Thyroid gland (tissue), 4 donors: ENCODE measurements around the gene MYO16.

Experiments
- POLR2A ChIP-seq, 2 donors: fragments of 450-650 bp; IDR thresholded peaks; one replicate each; pipeline ENCODE4 v1.6.1; 2017; ENCODE audit warnings: antibody characterized with exemption in 2 of 2, mild to moderate bottlenecking in 2 of 2, moderate library complexity in 1 of 2
- TF ChIP-seq, protein P1 (sequence below), 6 experiments: fragments of 200-600 bp in 3 of 6; fragments of 450-650 bp in 3 of 6; sonication (generic) in 3 of 6; IDR thresholded peaks; one replicate each; pipeline ENCODE4 v1.5.1; 2016 to 2019; ENCODE audit warnings: antibody characterized with exemption in 6 of 6, mild to moderate bottlenecking in 2 of 6, inconsistent platforms in 1 of 6, moderate library complexity in 1 of 6

DNA sequence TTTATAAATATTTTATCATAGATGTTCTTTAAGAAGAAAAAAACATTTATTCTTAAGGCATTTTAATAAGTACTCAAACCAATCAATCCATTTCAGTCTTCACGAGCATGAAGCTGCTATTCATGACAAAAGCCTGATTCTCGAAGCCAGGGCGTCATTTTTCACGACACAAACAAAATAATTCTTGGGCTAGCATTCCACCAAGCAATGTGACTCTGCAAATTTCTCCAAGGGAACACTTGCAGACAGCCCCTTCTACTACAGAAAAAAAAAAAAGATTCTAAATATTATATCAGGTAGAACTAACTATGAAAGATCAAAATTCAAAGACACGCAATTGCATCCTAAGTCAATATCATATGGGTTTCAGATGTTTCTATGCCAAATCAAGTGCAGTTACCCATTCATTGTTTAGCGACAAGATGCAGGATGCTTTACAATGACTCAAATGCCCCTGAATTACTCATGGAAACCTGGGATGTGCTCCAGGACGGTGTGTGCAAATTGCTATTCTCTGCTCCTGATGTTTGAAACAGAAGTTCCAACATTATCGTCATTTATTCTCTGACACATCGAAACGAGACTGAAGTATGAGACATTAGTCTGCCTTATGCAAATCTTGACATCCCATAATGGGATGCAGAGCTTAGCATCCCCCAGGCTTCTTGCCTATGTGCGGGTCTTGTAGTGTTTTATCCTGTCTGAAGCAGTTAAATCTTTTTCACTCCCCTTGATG, 517.7 kb downstream of the MYO16 start:
- TF ChIP-seq, protein P1, sequence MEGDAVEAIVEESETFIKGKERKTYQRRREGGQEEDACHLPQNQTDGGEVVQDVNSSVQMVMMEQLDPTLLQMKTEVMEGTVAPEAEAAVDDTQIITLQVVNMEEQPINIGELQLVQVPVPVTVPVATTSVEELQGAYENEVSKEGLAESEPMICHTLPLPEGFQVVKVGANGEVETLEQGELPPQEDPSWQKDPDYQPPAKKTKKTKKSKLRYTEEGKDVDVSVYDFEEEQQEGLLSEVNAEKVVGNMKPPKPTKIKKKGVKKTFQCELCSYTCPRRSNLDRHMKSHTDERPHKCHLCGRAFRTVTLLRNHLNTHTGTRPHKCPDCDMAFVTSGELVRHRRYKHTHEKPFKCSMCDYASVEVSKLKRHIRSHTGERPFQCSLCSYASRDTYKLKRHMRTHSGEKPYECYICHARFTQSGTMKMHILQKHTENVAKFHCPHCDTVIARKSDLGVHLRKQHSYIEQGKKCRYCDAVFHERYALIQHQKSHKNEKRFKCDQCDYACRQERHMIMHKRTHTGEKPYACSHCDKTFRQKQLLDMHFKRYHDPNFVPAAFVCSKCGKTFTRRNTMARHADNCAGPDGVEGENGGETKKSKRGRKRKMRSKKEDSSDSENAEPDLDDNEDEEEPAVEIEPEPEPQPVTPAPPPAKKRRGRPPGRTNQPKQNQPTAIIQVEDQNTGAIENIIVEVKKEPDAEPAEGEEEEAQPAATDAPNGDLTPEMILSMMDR (IDR thresholded peaks at IDR 0.05): no peak
- TF ChIP-seq POLR2A (IDR thresholded peaks at IDR 0.05): no peak
